ENCODE measurements around the gene RPL7A. TPM values are rescaled to one million over a fixed set of nuclear protein-coding genes. Genes with fewer than 3 reads are reported as not detected.
A peak's percentile ranks its signal among the peaks of the same experiment; 100 is the strongest.
"Not testable (repeated sequence)": the region's sequence is repeated elsewhere in the genome, so short reads cannot be mapped to it uniquely, and the experiment has no call there.

Gene RPL7A
- total RNA-seq: 761 TPM
- long read RNA-seq, transcript RPL7A-202 (8 exons, 891 nt): major isoform, 112 of 151 reads
- long read RNA-seq, partial matches to known transcripts: 39 of 151 reads
- long read RNA-seq, other reads (novel, unspliced or antisense): 0 of 151 reads

- intact Hi-C loops (cut with DNase I): loop anchor here (1.0 to 2.0 kb wide), 2 partner anchors 13 to 28 kb away; partner anchors contain the start of genes STKLD1 and SURF4
- DNase-seq (ENCODE audit: low spot score): peak; percentile 96
These were observed at the start of gene RPL7A, which contains the start of gene MED22 for GRCh38 chr9:133347985-133348717. Gene RPL7A, plus strand, starts transcription at chr9:133348218. Its CDS starts 26 bp downstream, at chr9:133348244. Gene MED22, minus strand, starts transcription at chr9:133348131. Its CDS starts 1,469 bp downstream, at chr9:133346662.

- intact Hi-C loops (cut with DNase I); DNase-seq (ENCODE audit: low spot score): not testable (repeated sequence)
These were observed 48.0 kb upstream of the RPL7A start for GRCh38 chr9:133299996-133300395.

DNA sequence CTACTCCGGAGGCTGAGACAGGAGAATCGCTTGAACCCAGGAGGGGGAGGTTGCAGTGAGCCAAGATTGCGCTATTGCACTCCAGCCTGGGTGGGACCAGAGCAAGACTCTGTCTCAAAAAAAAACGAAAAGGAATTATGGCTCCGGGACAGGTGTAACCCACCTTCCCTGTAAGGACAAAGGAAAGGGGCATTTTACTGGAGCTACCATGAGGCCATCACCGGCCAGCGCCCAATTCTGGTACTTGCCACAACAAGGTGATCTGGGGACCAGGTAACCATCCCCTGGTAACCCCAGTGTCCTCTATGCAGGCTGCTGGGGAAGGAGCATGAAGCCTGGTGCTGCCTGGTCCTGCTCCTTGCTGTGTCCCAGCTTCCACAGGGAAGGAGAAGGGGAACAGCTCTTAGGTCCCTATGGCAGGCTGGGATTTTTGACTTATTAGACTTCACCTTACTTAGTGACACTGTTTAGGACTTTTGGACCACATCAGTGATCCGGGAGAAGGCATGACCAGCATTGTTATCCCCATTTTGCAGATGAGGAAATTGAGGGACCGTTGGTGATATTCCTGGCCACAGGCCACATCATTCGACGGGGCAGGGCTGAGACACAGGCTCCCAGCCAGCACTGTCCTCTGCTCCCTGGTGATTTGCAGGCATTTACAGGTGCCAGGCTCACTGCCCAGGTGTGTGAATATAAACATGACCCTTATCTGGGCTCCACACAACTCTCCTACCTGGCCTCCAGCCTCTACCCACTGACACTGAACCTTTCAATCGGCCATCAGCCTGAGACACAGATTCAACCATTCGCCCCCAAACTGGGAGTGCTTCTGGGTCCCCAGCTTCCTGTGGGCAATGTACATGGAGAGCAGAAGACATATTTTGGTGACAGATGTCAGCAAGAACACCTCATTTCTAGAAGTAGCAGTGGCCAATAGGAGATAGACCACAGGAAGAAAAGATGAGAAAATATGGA is 46.5 kb upstream of the RPL7A start:
- DNase-seq (ENCODE audit: low spot score): no peak
- intact Hi-C loops (cut with DNase I): no loop called here

- intact Hi-C loops (cut with DNase I): no loop called here
These were observed 44.5 kb upstream of the RPL7A start for GRCh38 chr9:133303266-133304157.

DNA sequence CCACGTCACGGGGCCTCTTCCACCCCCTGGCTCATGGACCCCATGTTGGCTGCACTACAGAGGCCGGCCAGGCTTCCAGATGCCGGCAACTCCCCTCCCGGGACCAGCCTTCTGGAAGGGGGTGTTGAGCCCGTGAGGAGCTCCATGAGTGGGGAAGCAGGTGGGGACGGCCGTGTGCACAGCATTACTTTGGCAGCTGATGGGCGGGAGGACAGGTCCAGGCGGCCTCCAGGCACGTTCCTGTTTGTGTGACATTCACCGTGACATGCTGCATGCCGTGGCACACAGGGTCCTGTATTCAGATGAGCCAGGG is 43.9 kb upstream of the RPL7A start:
- no peak for DNase-seq (ENCODE audit: low spot score)
- intact Hi-C loops (cut with DNase I): no loop called here

More at GRCh38 chr9:133303266-133304157, 44.5 kb upstream of the RPL7A start:
- DNase-seq (ENCODE audit: low spot score): no peak

- no peak for DNase-seq (ENCODE audit: low spot score)
- intact Hi-C loops (cut with DNase I): no loop called here
These were observed 43.3 kb upstream of the RPL7A start for GRCh38 chr9:133304477-133305377.

DNA sequence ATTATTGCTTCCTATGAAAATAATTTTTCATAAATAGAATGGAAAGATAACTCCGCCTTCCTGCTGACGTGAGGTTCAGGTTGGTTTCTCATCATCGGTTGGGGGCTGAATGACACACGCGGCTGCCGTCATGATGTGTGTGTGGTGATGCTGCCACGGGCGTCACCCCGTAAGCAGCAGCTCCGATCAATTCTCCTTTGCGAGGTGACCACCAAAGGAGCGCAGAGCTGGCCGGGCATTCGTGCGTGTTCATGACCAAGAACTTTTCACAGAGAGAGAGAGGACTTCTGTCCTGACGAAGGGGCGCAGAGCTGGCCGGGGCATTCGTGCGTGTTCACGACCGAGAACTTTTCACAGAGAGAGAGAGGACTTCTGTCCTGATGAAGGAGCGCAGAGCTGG is 42.3 kb upstream of the RPL7A start:
- no peak for DNase-seq (ENCODE audit: low spot score)
- intact Hi-C loops (cut with DNase I): no loop called here

DNA sequence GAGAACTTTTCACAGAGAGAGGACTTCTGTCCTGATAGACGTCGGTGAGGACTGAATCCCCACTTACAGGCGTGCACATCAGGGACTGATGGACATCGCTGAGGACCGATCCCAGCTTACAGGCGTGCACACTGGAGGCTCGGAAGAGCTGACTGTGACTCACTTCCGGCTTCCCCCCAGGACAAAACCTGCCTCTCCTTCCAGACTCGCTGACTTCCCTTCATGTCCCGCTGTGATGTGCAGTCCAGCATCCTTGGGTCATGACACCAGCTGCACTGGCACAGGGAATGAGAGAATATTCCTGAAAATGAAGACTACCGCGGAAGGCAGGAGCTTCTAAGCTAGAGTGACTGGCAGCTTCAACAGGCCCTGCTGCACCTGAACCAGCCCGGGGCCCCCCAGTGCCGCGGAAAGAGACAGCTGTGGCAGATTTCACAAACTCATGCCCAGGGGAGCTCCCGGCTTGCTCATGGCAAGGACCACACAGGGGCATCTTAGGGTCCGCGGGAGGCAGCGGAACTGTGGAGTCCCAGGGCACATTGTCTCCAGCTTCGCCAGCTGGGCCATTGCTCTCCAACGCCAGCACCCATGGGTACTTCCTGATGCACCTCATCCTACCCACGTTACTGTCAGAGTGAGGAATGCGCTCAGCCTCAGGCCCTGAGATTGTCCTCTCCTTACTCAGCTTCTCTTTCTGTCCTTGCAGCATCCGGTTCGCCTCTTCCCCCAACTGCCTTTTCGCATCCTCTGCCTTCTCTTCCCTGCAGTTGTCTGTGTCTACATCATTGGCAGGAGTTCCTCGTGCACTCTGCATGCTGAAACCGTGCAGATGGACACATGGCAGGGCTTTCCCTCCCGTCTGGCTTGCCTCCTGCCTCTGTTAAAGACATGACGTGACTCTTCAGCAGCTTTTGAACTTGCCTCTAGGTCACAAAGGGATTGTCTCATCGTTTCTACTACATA is 41.5 kb upstream of the RPL7A start:
- intact Hi-C loops (cut with DNase I): no loop called here

DNA sequence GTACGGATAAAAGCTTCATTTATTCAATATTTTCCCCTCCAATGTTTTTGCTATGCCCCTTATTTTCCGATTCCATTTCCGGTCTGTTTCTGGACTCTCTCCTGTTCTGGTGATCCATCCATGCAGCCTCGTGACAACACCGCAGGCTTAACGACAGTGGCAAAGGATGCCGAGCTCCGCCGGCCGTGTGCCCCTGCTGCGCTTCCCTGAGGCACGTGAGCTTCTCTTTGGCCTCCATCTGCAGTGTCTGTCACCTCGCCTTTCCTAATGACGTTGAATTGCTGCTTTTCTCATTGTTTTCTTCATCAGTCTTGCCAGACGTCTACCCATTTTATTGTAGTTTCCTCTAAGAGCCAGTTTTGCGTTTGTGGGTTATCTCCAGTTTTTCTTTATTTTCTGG is 40.7 kb upstream of the RPL7A start:
- intact Hi-C loops (cut with DNase I): no loop called here
- no peak for DNase-seq (ENCODE audit: low spot score)

More for the DNA sequence above, 41.5 kb upstream of the RPL7A start:
- DNase-seq (ENCODE audit: low spot score): no peak

GRCh38 chr9:133309608-133310007 is 38.4 kb upstream of the RPL7A start:
- DNase-seq (ENCODE audit: low spot score): no peak
- intact Hi-C loops (cut with DNase I): no loop called here

GRCh38 chr9:133315997-133316396 is 32.0 kb upstream of the RPL7A start:
- no peak for DNase-seq (ENCODE audit: low spot score)
- intact Hi-C loops (cut with DNase I): no loop called here

DNA sequence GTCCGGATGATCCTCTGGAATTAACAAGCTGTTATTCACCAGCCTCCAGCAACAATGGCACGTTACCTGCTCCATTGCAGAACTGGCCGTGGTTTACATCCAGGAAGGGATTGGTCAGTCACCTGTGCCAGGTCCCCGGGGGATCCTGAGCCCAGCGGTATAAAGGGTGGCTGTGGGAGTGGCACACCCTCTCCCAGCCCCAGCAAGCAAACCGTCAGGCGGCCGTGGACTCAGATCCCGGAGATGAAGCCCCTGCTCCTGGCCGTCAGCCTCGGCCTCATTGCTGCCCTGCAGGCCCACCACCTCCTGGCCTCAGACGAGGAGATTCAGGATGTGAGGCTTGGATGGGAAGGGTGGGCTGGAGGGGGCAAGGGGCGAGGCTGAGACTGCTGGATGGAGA is 30.5 kb upstream of the RPL7A start:
- peak; percentile 29 for DNase-seq (ENCODE audit: low spot score)
- intact Hi-C loops (cut with DNase I): not testable (repeated sequence)

GRCh38 chr9:133320421-133320881 is 27.6 kb upstream of the RPL7A start:
- DNase-seq (ENCODE audit: low spot score): peak; percentile 54
- intact Hi-C loops (cut with DNase I): no loop called here

- intact Hi-C loops (cut with DNase I): no loop called here
- DNase-seq (ENCODE audit: low spot score): peak; percentile 61
These were observed 26.5 kb upstream of the RPL7A start for GRCh38 chr9:133321411-133321935.

GRCh38 chr9:133322701-133323100 is 25.3 kb upstream of the RPL7A start:
- peak; percentile 24 for DNase-seq (ENCODE audit: low spot score)
- intact Hi-C loops (cut with DNase I): no loop called here

- intact Hi-C loops (cut with DNase I): no loop called here
- peak; percentile 41 for DNase-seq (ENCODE audit: low spot score)
These were observed 24.8 kb upstream of the RPL7A start for GRCh38 chr9:133323211-133323610.
